ENCODE results near the gene CCL4L2.
A peak's percentile ranks its signal among the peaks of the same experiment; 100 is the strongest.
"Not testable (repeated sequence)": the region's sequence is repeated elsewhere in the genome, so short reads cannot be mapped to it uniquely, and the experiment has no call there.

CCL4L2 gene

GRCh38 chr17:36188891-36189306 lies 22.0 kb upstream of the CCL4L2 start:
- TF ChIP-seq PAX5 (IDR thresholded peaks at IDR 0.05; ENCODE audit: insufficient read depth, low read length, severe bottlenecking) (no peak), SPI1 (IDR thresholded peaks at IDR 0.05; ENCODE audit: low read depth, low read length) (peak; percentile 83)
- FAIRE-seq (no peak), DNase-seq (ENCODE audit: insufficient read length, low spot score) (no peak)

GRCh38 chr17:36189993-36190392 lies 20.9 kb upstream of the CCL4L2 start:
- FAIRE-seq; DNase-seq (ENCODE audit: insufficient read length, low spot score): not testable (repeated sequence)

GRCh38 chr17:36190549-36191330 lies 20.1 kb upstream of the CCL4L2 start:
- not testable (repeated sequence) for DNase-seq (ENCODE audit: insufficient read length, low spot score); FAIRE-seq

- TF ChIP-seq POU2F2 (IDR thresholded peaks at IDR 0.05; ENCODE audit: low read depth, low read length) (no peak), TAF1 (IDR thresholded peaks at IDR 0.05; ENCODE audit: low read depth, low read length) (no peak), POLR2AphosphoS5 (IDR thresholded peaks at IDR 0.05; ENCODE audit: low read depth, low read length) (no peak), POLR2A (IDR thresholded peaks at IDR 0.05; ENCODE audit: low read depth, low read length) (no peak), SPI1 (IDR thresholded peaks at IDR 0.05; ENCODE audit: low read depth, low read length) (no peak), PAX5 (IDR thresholded peaks at IDR 0.05; ENCODE audit: insufficient read depth, low read length, severe bottlenecking) (no peak)
- FAIRE-seq (no peak), DNase-seq (ENCODE audit: insufficient read length, low spot score) (no peak)
Measured at GRCh38 chr17:36193216-36193775, 17.6 kb upstream of the CCL4L2 start.

- not testable (repeated sequence) for FAIRE-seq; DNase-seq (ENCODE audit: insufficient read length, low spot score)
Measured at GRCh38 chr17:36194147-36194831, 16.6 kb upstream of the CCL4L2 start.

GRCh38 chr17:36194832-36195433 lies 15.9 kb upstream of the CCL4L2 start:
- not testable (repeated sequence) for DNase-seq (ENCODE audit: insufficient read length, low spot score); FAIRE-seq

- DNase-seq (ENCODE audit: insufficient read length, low spot score) (no peak), FAIRE-seq (no peak)
- no peak; the same call in 1 of the 2 replicates for TF ChIP-seq POLR2A (IDR thresholded peaks at IDR 0.05; ENCODE audit: low read depth, low read length)
- no peak for TF ChIP-seq TAF1 (IDR thresholded peaks at IDR 0.05; ENCODE audit: low read depth, low read length)
- no peak for TF ChIP-seq PAX5 (IDR thresholded peaks at IDR 0.05; ENCODE audit: insufficient read depth, low read length, severe bottlenecking)
- TF ChIP-seq SPI1 (IDR thresholded peaks at IDR 0.05; ENCODE audit: low read depth, low read length), result no peak
- TF ChIP-seq POU2F2 (IDR thresholded peaks at IDR 0.05; ENCODE audit: low read depth, low read length), result 0 out of 2 replicates have a peak, but pooled peaks have one; percentile 32
- no peak for TF ChIP-seq POLR2AphosphoS5 (IDR thresholded peaks at IDR 0.05; ENCODE audit: low read depth, low read length)
Measured at GRCh38 chr17:36195434-36196130, 15.3 kb upstream of the CCL4L2 start.

GRCh38 chr17:36196131-36196486 lies 14.8 kb upstream of the CCL4L2 start:
- FAIRE-seq, result no peak
- TF ChIP-seq PAX5 (IDR thresholded peaks at IDR 0.05; ENCODE audit: insufficient read depth, low read length, severe bottlenecking) (no peak), POLR2AphosphoS5 (IDR thresholded peaks at IDR 0.05; ENCODE audit: low read depth, low read length) (no peak), TAF1 (IDR thresholded peaks at IDR 0.05; ENCODE audit: low read depth, low read length) (no peak), POLR2A (IDR thresholded peaks at IDR 0.05; ENCODE audit: low read depth, low read length) (no peak), SPI1 (IDR thresholded peaks at IDR 0.05; ENCODE audit: low read depth, low read length) (no peak), POU2F2 (IDR thresholded peaks at IDR 0.05; ENCODE audit: low read depth, low read length) (no peak)
- DNase-seq (ENCODE audit: insufficient read length, low spot score), result no peak

GRCh38 chr17:36197387-36197703 lies 13.5 kb upstream of the CCL4L2 start:
- TF ChIP-seq POU2F2 (IDR thresholded peaks at IDR 0.05; ENCODE audit: low read depth, low read length) (0 out of 2 replicates have a peak, but pooled peaks have one; percentile 21), POLR2A (IDR thresholded peaks at IDR 0.05; ENCODE audit: low read depth, low read length) (no peak), POLR2AphosphoS5 (IDR thresholded peaks at IDR 0.05; ENCODE audit: low read depth, low read length) (no peak), SPI1 (IDR thresholded peaks at IDR 0.05; ENCODE audit: low read depth, low read length) (peak; percentile 48), TAF1 (IDR thresholded peaks at IDR 0.05; ENCODE audit: low read depth, low read length) (no peak), PAX5 (IDR thresholded peaks at IDR 0.05; ENCODE audit: insufficient read depth, low read length, severe bottlenecking) (no peak)
- no peak for FAIRE-seq
- no peak for DNase-seq (ENCODE audit: insufficient read length, low spot score)

GRCh38 chr17:36198831-36199465 lies 11.9 kb upstream of the CCL4L2 start:
- FAIRE-seq, result no peak
- TF ChIP-seq POU2F2 (IDR thresholded peaks at IDR 0.05; ENCODE audit: low read depth, low read length) (no peak), TAF1 (IDR thresholded peaks at IDR 0.05; ENCODE audit: low read depth, low read length) (no peak), PAX5 (IDR thresholded peaks at IDR 0.05; ENCODE audit: insufficient read depth, low read length, severe bottlenecking) (no peak), SPI1 (IDR thresholded peaks at IDR 0.05; ENCODE audit: low read depth, low read length) (0 out of 2 replicates have a peak, but pooled peaks have one; percentile 28)

GRCh38 chr17:36201102-36201501 lies 9.8 kb upstream of the CCL4L2 start:
- DNase-seq (ENCODE audit: insufficient read length, low spot score); FAIRE-seq: not testable (repeated sequence)

More at GRCh38 chr17:36198831-36199465, 11.9 kb upstream of the CCL4L2 start:
- DNase-seq (ENCODE audit: insufficient read length, low spot score), result no peak

- FAIRE-seq; DNase-seq (ENCODE audit: insufficient read length, low spot score): not testable (repeated sequence)
Measured at GRCh38 chr17:36201506-36201905, 9.4 kb upstream of the CCL4L2 start.
